ENCODE data around the gene TRPC3.

Gene TRPC3

GRCh38 chr4:121908346-121908745 is 43.5 kb downstream of the TRPC3 start:
- Histone ChIP-seq H3K27ac (replicated peaks) (no peak overlapping the region), H3K27me3 (ENCODE audit: insufficient read depth, poor library complexity, severe bottlenecking) (peaks cover 6% of the 10 kb centered on the region), H3K4me3 (replicated peaks; ENCODE audit: insufficient read depth, low read length) (no peak overlapping the region)
- TF ChIP-seq POLR2AphosphoS5 (IDR thresholded peaks at IDR 0.05; ENCODE audit: low read depth) (no peak), REST (IDR thresholded peaks at IDR 0.05; ENCODE audit: insufficient replicate concordance, low read depth) (no peak), CTCF (IDR thresholded peaks at IDR 0.05; ENCODE audit: insufficient read depth, low read length) (no peak), SPI1 (IDR thresholded peaks at IDR 0.05; ENCODE audit: borderline replicate concordance, low read depth) (no peak), GABPA (IDR thresholded peaks at IDR 0.05; ENCODE audit: low read depth) (no peak)
- no peak for DNase-seq (ENCODE audit: low read depth in 1 of 2, low spot score in 1 of 2)

- H3K4me3 ChIP-seq (replicated peaks; ENCODE audit: insufficient read depth, low read length) = no peak overlapping the region
- TF ChIP-seq POLR2AphosphoS5 (IDR thresholded peaks at IDR 0.05; ENCODE audit: low read depth) (no peak), REST (IDR thresholded peaks at IDR 0.05; ENCODE audit: insufficient replicate concordance, low read depth) (no peak), GABPA (IDR thresholded peaks at IDR 0.05; ENCODE audit: low read depth) (no peak), CTCF (IDR thresholded peaks at IDR 0.05; ENCODE audit: insufficient read depth, low read length) (peak; percentile 47), SPI1 (IDR thresholded peaks at IDR 0.05; ENCODE audit: borderline replicate concordance, low read depth) (peak; percentile 19; the same call in 1 of the 2 replicates)
- DNase-seq (ENCODE audit: low read depth in 1 of 2, low spot score in 1 of 2) = peak; percentile 32 to 62
- H3K27ac ChIP-seq (replicated peaks) = no peak overlapping the region
- no peaks in the 10 kb centered on the region for H3K27me3 ChIP-seq (ENCODE audit: insufficient read depth, poor library complexity, severe bottlenecking)
These were observed 51.5 kb downstream of the TRPC3 start for GRCh38 chr4:121900132-121900983.

- Histone ChIP-seq H3K4me3 (replicated peaks; ENCODE audit: insufficient read depth, low read length) (no peak overlapping the region), H3K27me3 (ENCODE audit: insufficient read depth, poor library complexity, severe bottlenecking) (no peaks in the 10 kb centered on the region), H3K27ac (replicated peaks) (no peak overlapping the region)
- DNase-seq (ENCODE audit: low read depth in 1 of 2, low spot score in 1 of 2) = peak in 1 of 2 experiments; percentile 45
- no peak for TF ChIP-seq SPI1 (IDR thresholded peaks at IDR 0.05; ENCODE audit: borderline replicate concordance, low read depth)
- TF ChIP-seq CTCF (IDR thresholded peaks at IDR 0.05; ENCODE audit: insufficient read depth, low read length) = no peak
- no peak for TF ChIP-seq POLR2AphosphoS5 (IDR thresholded peaks at IDR 0.05; ENCODE audit: low read depth)
- no peak for TF ChIP-seq REST (IDR thresholded peaks at IDR 0.05; ENCODE audit: insufficient replicate concordance, low read depth)
- no peak for TF ChIP-seq GABPA (IDR thresholded peaks at IDR 0.05; ENCODE audit: low read depth)
These were observed 53.7 kb downstream of the TRPC3 start for GRCh38 chr4:121898150-121898549.

All from HL-60 (cell line).